ENCODE measurements around the gene TPRN.

- TF ChIP-seq CTCF (conservative IDR thresholded peaks at IDR 0.05; ENCODE audit: low read depth, low read length) = no peak
- TF ChIP-seq POLR2A (IDR thresholded peaks at IDR 0.05; ENCODE audit: low read depth, low read length) = no peak
- no peak for TF ChIP-seq CHD1 (IDR thresholded peaks at IDR 0.05; ENCODE audit: low read depth, low read length)
- TF ChIP-seq SMC3 (IDR thresholded peaks at IDR 0.05; ENCODE audit: low read depth, low read length) = no peak
- no peak for TF ChIP-seq RAD21 (IDR thresholded peaks at IDR 0.05; ENCODE audit: low read length)
- TF ChIP-seq MAZ (IDR thresholded peaks at IDR 0.05; ENCODE audit: borderline replicate concordance, low read depth, low read length) = no peak
- TF ChIP-seq USF2 (IDR thresholded peaks at IDR 0.05; ENCODE audit: low read depth, low read length) = no peak
- TF ChIP-seq CEBPB (IDR thresholded peaks at IDR 0.05; ENCODE audit: low read depth, low read length) = no peak
These were observed 9.3 kb downstream of the TPRN start for GRCh38 chr9:137191245-137191644.
